Pancreas (tissue), 10 donors: ENCODE data around the gene EGFR. TPM values are rescaled to one million over a fixed set of nuclear protein-coding genes. Genes with fewer than 3 reads are reported as not detected.
A peak's percentile ranks its signal among the peaks of the same experiment; 100 is the strongest.

Experiments
- ATAC-seq, 4 donors: fragments of 200-7000 bp; cut with Tn5 transposase; one replicate each; pipeline versions ENCODE4 v1.8.0 to v1.9.1; 2020; ENCODE audit warnings: mild to moderate bottlenecking in 4 of 4, moderate library complexity in 4 of 4
- DNase-seq, 6 donors: peaks; one replicate each; pipeline ENCODE4 v3.0.0-alpha.2; 2020
- FAIRE-seq: peaks from 2 replicates; lab custom pipeline; 2012; peaks lifted over from hg19 to GRCh38; lab: Jason Lieb, UNC
- H3K27ac ChIP-seq, 4 donors: fragments of 200-600 bp; sonication (generic); 1 replicate in 3 of 4; 2 replicates in 1 of 4; pipeline versions ENCODE4 v1.5.0 to v1.8.0; 2020
- H3K27me3 ChIP-seq, 4 donors: fragments of 200-600 bp; one replicate each; pipeline ENCODE4 v1.8.0; 2021
- H3K36me3 ChIP-seq, 3 donors: fragments of 200-600 bp; sonication (generic) in 1 of 3; one replicate each; pipeline versions ENCODE4 v1.5.0 to v1.8.0; 2020 to 2021
- H3K4me1 ChIP-seq, 3 donors: fragments of 200-600 bp; one replicate each; pipeline ENCODE4 v1.8.0; 2021
- H3K4me3 ChIP-seq, 4 donors: fragments of 200-600 bp; sonication (generic) in 2 of 4; one replicate each; pipeline versions ENCODE4 v1.5.0 to v1.8.0; 2020 to 2021
- H3K9me3 ChIP-seq, 4 donors: fragments of 200-600 bp; one replicate each; pipeline ENCODE4 v1.8.0; 2021
- WGBS, 2 donors: extraction: QIAGEN DNeasy Blood & Tissue Kit; methylation state at CpG; one replicate each; pipeline ENCODE4 v1.1.7; 2013; 5-methylcytosine and 5-hydroxymethylcytosine counted together
- intact Hi-C, 3 donors: fragments of 100-400 bp; cut with DNase I; formaldehyde crosslinking; loops; one replicate each; pipeline versions ENCODE4 v1.11.1 to v1.14.2; 2022
- polyA plus RNA-seq, 2 donors: library from polyadenylated mRNA; stranded (reverse); fragments of 200-250 nt; gene quantifications; one replicate each; pipeline ENCODE4 v1.2.3, GENCODE V29; 2013
- total RNA-seq, 6 donors: library from RNA; stranded (reverse); fragmentation: NEBNext Ultra II Directional in 4 of 6; extraction: Animal tissue kit (Norgen Biotek cat#: 25700) in 4 of 6; gene quantifications; one replicate each; pipeline versions ENCODE4 v1.2.1 to v1.2.4, GENCODE V29; 2021 to 2023
- TF ChIP-seq, protein P1 (sequence below), 4 donors: fragments of 200-600 bp; sonication (generic) in 3 of 4; IDR thresholded peaks; one replicate each; pipeline versions ENCODE4 v1.5.0 to v1.8.0; 2021; ENCODE audit warnings: antibody characterized with exemption in 4 of 4
- donor health status: healthy with polysubstance abuse.
- donor health status: DM: no; HTN: no; CAD: no; lungs with moderate emphysema.
- donor health status: DM: no; HTN: no; CAD: no.
- donor health status: control.
- donor health status: control.
- donor health status: Bipolar disorder and iron deficiency.
- donor health status: DM: yes; HTN: yes; CAD: no.
- donor health status: DM: no; HTN: no; CAD: no.
- donor health status: DM: no; HTN: no; CAD: no.
- donor health status: DM: yes; HTN: yes; CAD: no.

The EGFR gene
- total and polyA plus RNA-seq, 8 donors: 5.5 to 38.8 (median 30.3) TPM

DNA sequence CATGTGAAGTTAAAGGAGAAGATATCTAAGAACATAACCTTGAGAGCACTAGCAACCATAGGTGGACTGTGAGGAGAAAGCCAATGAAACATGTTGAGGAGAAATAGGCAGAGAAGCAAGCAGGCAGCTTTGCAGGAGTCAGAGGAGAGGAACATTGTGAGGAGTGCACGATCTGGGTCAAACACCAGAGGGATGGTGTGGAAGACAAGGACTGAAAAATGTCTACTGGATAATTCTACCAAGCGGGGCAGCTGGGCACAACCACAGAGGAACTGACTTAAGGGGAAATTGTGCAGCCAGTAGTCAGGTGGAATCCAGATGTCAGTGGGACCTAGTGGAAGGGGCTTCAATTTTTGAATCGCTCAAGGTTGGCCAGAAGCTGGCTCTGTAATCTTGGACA lies 234.4 kb downstream of the EGFR start:
- no peaks in the 10 kb centered on the region for H3K36me3 ChIP-seq
- H3K9me3 ChIP-seq: no peaks in the 10 kb centered on the region
- ATAC-seq (no peak), DNase-seq (no peak), FAIRE-seq (no peak)
- TF ChIP-seq, protein P1, sequence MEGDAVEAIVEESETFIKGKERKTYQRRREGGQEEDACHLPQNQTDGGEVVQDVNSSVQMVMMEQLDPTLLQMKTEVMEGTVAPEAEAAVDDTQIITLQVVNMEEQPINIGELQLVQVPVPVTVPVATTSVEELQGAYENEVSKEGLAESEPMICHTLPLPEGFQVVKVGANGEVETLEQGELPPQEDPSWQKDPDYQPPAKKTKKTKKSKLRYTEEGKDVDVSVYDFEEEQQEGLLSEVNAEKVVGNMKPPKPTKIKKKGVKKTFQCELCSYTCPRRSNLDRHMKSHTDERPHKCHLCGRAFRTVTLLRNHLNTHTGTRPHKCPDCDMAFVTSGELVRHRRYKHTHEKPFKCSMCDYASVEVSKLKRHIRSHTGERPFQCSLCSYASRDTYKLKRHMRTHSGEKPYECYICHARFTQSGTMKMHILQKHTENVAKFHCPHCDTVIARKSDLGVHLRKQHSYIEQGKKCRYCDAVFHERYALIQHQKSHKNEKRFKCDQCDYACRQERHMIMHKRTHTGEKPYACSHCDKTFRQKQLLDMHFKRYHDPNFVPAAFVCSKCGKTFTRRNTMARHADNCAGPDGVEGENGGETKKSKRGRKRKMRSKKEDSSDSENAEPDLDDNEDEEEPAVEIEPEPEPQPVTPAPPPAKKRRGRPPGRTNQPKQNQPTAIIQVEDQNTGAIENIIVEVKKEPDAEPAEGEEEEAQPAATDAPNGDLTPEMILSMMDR (IDR thresholded peaks at IDR 0.05): no peak
- H3K27me3 ChIP-seq: no peaks in the 10 kb centered on the region
- H3K27ac ChIP-seq: no peak overlapping the region
- 74 to 85% methylated on average over 3 of the region's 3 CpGs for WGBS, 2 donors
- intact Hi-C loops: loop anchor here in 2 of 3 donors (5.0 to 10.0 kb wide), 3 partner anchors 461 to 476 kb away; no protein-coding TSS in a partner anchor
- no peak overlapping the region for H3K4me3 ChIP-seq
- H3K4me1 ChIP-seq: peaks cover 0 to 3% (median 0%) of the 10 kb centered on the region in 3 donors

DNA sequence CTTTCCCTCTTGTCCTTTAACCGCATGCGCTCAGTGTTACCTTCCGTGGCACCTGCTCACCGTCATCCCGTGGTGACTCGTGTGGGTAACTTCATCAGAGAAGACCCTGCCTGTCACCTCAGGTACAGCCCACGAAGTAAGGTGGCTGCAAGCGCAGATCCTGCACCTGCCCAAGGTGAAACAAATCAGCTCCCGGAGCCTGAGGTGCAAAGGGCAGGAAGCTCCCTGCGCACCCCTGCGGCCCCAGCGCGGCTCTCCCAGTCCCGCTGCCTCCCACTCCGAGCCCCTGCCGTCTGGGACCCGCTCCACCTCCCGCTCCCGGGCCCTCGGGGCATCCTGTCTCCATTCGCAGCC lies 235.4 kb downstream of the EGFR start:
- FAIRE-seq: no peak
- no peak for DNase-seq
- peak overlapping the region in 2 of 4 donors; percentile 53 to 77 for H3K4me3 ChIP-seq
- H3K27me3 ChIP-seq: no peaks in the 10 kb centered on the region
- ATAC-seq: no peak
- no peaks in the 10 kb centered on the region for H3K9me3 ChIP-seq
- H3K4me1 ChIP-seq: peaks cover 0 to 3% (median 0%) of the 10 kb centered on the region in 3 donors
- WGBS, 2 donors: 15 to 22% methylated on average over 21 of the region's 21 CpGs
- TF ChIP-seq, protein P1 (IDR thresholded peaks at IDR 0.05): no peak
- no peaks in the 10 kb centered on the region for H3K36me3 ChIP-seq
- no peak overlapping the region for H3K27ac ChIP-seq
- intact Hi-C loops: loop anchor here (2.0 to 10.0 kb wide), 4 partner anchors 462 to 477 kb away; no protein-coding TSS in a partner anchor

DNA sequence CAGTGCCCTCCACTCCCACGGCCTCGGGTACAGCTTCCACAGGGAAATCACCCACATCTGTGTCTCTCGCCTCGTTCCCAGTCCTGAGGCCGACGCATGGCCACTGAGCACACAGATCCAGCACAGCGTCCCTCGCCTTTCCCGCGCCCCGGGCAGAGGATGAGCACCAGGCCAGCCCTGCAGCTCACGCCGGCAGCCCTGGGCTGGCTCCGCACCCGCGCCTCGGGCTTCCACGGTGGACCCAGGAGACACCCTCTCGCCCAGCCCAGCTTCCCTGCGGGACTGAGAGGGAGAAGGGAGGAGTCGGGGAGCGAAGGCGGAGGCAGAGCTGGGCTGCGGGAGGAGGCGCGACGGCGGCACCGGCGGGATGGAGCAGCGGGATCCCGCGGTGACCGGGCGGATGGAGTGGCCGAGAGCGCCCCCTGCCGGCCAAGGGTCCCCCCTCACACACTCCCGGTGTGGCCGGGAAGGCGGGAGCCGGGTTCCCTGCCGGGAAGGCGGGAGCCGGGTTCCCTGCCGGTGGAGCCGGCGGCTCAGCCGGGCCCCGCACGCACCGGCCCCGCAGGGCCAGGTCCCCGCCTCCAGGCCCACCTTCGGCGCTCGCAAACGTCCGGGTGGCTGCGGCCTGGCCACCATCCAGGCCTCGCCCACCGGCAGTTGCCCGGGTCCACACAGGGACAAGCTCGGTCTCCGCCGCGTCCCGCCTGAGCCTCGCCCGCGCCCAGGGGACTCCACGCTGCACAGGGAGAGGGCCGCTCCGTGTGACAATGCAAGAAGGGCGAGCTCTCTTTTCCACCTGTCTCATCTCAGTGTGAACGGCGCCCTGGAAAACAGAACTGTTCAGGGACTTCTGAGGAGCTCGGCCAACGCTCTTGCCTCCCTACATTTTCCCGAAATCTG lies 236.0 kb downstream of the EGFR start:
- peak; percentile 89 to 95 (median 91) for ATAC-seq
- Histone ChIP-seq H3K4me3 (peak overlapping the region; percentile 26 to 77 (median 58)), H3K27me3 (no peaks in the 10 kb centered on the region), H3K9me3 (no peaks in the 10 kb centered on the region), H3K27ac (no peak overlapping the region), H3K36me3 (no peaks in the 10 kb centered on the region), H3K4me1 (peaks cover 0 to 3% (median 0%) of the 10 kb centered on the region in 3 donors)
- intact Hi-C loops: loop anchor here (2.0 to 10.0 kb wide), 4 partner anchors 463 to 478 kb away; no protein-coding TSS in a partner anchor
- TF ChIP-seq, protein P1 (IDR thresholded peaks at IDR 0.05): peak; percentile 88 to 98 (median 96)
- FAIRE-seq: no peak
- WGBS, 2 donors: 1% methylated on average over 50 to 80 of the region's 80 CpGs
- peak; percentile 75 to 99 (median 88) for DNase-seq

DNA sequence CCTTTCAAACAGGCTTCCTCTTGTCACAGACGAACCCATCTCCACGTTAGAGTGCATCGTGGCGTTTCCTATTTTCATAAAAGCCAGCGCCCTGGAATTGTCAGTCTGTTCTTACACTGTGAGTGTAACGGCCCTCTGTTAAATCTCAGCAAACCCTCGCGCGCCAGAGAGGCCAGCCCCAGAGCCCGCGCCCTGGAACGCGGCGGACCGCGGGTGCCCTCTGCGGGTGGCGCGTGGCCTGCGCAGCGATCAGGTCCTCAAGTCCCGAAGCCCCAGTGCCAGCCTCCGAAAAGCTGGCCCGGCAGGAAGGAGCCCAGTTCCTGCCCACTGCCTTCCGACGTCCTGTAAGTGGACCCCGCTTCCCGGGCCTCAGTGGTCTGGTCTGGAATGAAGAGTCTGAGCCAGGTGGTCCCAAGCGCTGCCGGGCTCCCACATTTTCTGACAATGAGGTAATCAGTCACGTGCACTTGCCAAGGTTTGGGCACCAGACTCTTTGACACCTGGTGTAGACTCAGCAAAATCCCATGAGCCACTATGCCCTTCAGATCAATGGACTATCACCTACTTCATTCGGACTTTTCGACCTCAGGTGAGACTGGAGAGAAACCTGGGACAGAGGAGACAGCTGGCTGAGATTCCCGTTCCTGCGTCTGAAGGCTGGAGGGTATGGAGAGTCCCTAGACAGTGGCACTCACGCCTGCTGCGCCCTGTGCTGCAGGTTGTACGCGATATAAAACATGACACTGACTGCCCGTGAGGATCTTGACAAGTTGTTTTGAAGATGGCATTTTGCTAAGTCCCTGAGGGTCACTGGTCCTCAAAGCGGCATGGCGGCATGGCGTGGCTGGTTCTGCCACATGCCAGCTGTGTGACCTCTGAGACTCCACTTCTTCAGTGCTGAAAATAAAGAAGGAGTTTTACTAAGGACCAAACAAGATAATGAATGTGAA lies 237.0 kb downstream of the EGFR start:
- TF ChIP-seq, protein P1 (IDR thresholded peaks at IDR 0.05): peak; percentile 74 to 83 (median 80)
- ATAC-seq (peak; percentile 91 to 98 (median 94)), FAIRE-seq (no peak), DNase-seq (peak; percentile 75 to 92 (median 87))
- Histone ChIP-seq H3K4me1 (peaks cover 0 to 3% (median 0%) of the 10 kb centered on the region in 3 donors), H3K4me3 (peak overlapping the region; percentile 26 to 77 (median 58)), H3K27me3 (no peaks in the 10 kb centered on the region), H3K36me3 (no peaks in the 10 kb centered on the region), H3K27ac (peak overlapping the region in 3 of 4 donors; percentile 2 to 53 (median 46)), H3K9me3 (no peaks in the 10 kb centered on the region)
- intact Hi-C loops: loop anchor here in 2 of 3 donors (2.0 to 10.0 kb wide), 2 partner anchors 471 to 479 kb away; no protein-coding TSS in a partner anchor
- WGBS, 2 donors: 16 to 18% methylated on average over 43 of the region's 43 CpGs
